GM21786 (cell line): Measurements from ENCODE around the gene ANGEL1.

Source experiments
- ATAC-seq: cut with Tn5 transposase; IDR thresholded peaks from one replicate; pipeline ENCODE4 v1.9.1; 2021; ENCODE audit not compliant: unreplicated experiment

ANGEL1 gene

GRCh38 chr14:76820700-76821099 is 8.0 kb upstream of the ANGEL1 start:
- ATAC-seq = no peak

DNA sequence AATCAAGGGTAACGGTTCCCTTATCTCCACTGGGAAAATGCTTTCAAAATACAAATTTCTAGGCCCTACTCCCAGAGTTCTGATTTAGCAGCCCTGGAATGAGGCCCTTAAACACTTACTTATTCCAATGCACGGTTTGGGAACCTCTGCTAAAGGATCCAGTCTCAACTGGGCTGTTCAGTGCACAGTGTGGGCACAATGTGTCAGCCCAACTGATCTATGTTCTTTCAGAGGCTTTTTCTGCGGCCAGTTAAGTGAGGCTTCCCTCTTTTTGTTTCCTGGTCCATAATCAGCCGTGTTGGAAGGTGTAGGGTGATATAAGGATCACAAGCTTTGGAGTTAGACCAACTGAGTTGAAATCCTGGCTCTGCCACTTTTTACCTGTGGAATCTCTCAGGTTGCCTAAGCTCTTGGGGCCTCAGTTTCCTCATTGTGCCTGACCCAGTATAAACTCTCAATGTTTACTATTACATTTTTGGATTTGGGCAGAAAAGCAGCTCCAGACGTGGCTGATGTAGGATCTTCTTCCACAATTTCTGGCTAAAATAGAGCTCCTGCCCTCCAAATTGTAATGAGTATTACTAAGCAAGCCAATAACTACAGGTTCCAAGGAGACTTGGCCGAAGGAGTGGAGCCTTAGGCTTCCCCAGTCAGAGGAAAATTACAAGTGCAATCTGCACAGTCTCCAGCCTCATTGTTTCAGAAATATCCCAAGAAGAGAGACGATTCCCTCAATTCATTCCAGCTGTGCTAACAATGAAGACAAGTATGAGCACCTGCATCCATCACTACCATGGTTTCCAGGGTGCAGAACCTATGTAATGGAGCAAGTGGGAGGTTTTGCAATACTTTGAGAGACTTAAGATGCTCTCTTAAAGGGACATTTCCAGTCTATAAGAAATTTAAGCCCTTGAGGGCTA is 2.3 kb upstream of the ANGEL1 start:
- ATAC-seq = no peak

DNA sequence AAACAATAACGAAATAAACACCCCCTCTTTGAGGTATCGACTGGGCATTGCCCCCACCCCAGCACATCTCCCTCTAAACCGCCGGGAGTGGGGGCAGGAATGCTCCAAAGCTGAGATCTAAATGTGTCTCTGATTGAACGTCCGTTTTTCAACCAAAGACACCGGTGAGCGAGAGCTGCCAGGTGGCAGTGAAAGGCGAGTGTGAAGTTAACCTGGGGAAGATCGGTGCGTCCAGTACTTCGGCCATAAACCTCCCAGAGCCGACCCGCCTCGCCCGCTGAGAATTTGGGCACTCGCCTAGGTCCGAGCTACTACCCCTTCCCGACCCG is 625 bp downstream of the ANGEL1 start:
- ATAC-seq = no peak

- ATAC-seq = no peak
Observed at GRCh38 chr14:76811561-76811960, 1.1 kb downstream of the ANGEL1 start.

DNA sequence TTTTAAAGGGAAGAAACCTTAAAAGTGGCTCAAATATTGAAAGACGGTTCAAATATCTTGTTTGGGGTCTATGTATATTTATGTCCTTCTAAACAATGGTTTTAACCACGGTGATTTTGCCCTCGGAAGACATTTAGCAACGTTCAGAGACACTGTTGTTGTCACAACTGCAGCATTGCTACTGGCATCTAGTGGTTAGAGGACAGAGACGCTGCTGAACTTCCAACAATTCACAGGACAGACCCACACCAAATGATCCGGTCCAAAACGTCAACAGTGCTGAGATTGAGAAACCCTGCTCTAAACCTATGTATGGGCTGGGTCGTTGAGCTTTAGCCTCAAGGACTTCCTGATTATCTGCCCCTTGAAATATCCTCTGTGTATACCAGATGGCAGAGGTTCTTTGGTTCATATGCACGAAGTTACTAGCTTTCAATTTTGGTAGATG is 1.7 kb downstream of the ANGEL1 start:
- peak; percentile 36 for ATAC-seq

DNA sequence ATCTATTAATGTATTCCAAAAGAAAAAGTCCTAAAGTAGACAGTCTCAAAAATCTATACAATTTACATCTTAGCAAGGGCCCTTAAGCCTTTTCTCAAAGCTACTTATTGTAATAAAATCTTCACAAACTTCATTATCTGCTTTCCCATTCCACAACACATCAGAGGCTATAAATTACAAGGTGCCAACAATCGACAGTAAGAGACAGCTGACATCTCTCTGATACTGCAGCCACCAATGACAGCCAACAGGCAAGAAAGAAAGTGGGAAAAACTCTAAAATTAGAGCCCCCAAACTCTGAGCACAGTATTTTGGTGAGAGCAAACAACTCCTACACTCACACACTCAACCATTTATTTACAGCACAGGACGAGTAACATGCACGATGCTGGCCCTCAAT is 2.2 kb downstream of the ANGEL1 start:
- ATAC-seq = no peak

DNA sequence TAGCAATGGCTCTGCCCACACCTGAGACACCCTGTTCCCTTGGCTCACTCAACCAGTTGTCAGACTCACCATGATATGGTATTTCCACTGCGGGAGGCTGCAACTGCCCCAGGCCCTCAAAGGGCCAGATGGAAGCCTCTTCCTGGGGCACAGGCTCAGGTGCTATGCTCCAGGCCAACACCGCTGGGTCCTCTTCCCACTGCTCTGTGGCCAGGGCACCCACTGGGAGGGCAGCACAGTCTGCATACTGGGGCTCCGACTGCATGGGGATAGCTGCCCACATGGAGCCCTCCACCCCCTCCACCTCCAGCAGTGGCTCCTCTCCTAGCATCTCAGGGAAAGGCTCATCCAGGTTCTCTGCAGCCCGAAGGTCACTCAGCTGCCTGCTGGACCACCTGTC is 3.7 kb downstream of the ANGEL1 start:
- ATAC-seq = no peak

DNA sequence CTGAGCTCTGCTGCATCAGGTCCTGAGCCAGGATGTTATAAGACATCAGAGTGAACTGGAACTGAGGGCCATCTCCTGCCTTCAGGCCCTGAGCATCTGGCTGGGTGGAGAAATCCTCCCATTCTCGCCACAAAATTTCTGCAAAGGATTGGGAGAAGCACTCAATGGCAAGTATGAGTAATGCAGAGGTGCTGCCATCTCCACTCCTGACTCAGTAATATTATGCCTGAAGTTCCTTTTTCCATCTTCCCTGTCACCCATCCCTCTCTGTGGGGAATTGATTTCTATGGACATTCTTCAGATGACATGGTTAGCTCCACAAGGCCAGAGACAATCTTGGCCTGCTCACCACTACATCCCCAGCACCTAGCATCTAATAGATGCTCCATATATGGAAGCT is 4.7 kb downstream of the ANGEL1 start:
- ATAC-seq = no peak

GRCh38 chr14:76806446-76806845 is 6.2 kb downstream of the ANGEL1 start:
- no peak for ATAC-seq

DNA sequence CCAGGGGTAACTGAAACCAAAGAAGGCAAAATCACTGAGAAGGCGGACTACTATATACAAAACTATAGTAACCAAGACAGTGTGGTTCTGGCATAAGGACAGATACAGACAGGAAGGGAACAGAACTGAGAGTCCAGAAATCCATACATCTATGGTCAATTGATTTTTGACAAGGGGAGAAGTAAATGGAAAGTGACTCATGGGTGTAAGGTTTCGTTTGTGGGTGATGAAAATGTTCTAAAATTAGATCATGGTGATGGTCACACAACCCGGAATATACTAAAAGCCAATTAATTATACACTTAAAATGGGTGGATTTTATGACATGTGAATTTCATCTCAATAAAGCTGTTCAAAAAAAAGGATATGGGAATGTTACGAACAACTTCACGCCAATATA is 18.7 kb downstream of the ANGEL1 start:
- no peak for ATAC-seq

- ATAC-seq = no peak
Observed at GRCh38 chr14:76793324-76793723, 19.4 kb downstream of the ANGEL1 start.

DNA sequence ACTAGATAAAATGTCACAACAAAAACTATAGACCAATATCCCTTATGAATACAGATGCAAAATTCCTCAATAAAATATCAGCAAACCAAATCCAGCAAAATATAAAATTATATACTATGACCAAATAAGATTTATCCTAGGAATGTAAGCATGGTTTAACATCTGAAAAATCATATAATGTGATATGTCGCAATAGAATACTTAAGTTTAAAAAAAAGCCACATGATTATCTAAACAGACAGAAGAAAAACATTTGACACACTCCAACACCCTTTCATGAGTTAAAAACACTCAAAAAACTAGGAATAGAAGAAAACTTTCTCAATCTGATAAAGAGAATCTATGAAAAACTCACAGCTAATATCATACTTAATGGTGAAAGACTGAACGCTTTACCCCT is 20.3 kb downstream of the ANGEL1 start:
- no peak for ATAC-seq

GRCh38 chr14:76786601-76787000 is 26.1 kb downstream of the ANGEL1 start:
- no peak for ATAC-seq

- ATAC-seq = peak; percentile 75
Observed at GRCh38 chr14:76784881-76785280, 27.8 kb downstream of the ANGEL1 start.

DNA sequence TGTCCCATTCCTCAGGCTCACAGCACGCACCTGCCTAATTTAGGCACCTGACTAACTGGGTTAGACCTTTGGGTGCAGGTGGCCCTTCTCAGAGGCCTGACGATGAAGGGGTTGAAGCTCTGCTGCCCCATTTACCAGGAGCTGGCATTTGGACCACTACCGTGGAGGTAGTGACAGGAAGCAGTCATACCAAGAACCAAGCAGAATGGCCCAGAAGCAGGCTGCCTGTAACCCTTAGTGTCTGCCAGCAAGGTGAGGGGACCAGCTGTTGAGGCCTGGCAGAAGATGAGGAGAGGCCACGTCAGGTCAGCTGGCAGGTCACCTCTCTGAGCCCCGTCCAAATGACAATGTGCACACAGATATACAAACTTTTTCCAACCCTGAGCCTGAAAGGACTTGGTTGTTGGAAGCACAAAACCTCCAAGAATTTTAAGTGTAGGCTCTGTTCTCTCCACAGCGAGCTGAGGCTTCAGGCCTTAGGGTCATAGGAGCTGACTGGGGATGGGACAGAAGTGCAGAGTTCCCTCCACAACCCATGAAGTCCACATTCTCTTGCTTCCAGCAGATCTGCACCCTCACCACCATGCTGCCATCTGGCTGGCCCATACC is 28.3 kb downstream of the ANGEL1 start:
- no peak for ATAC-seq

DNA sequence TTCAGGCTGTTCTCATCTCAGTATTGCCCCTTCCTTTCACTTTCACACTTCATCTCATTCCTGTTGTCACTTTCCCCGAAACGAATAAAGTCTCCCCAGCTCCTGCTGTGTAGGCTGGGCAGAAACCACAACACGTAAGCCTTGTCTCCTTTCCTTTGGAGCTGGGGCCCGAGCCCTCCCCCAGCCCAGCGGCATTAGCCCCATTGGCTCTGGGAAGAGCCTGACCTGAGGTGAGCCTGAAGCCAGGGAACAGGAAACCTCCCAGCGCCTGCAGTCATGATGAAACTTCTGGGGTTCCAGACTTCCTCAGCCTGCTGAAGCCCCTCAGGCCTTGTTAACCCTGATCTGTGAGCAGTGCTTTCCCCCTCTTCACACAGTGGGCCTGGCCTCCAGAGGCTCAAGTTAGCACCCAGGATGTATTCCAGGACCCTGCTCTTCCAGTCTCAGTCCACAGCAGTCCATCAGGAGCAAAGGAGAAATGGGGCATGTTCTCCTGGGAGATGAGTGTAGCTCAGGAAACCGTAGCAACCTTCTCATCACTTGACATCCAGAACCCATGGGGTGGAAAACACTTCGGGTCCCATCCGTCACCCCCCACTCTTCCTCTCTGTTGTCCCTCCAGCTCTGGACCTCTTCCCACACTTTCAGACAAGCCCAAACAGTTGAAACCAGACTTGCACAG is 29.7 kb downstream of the ANGEL1 start:
- no peak for ATAC-seq

DNA sequence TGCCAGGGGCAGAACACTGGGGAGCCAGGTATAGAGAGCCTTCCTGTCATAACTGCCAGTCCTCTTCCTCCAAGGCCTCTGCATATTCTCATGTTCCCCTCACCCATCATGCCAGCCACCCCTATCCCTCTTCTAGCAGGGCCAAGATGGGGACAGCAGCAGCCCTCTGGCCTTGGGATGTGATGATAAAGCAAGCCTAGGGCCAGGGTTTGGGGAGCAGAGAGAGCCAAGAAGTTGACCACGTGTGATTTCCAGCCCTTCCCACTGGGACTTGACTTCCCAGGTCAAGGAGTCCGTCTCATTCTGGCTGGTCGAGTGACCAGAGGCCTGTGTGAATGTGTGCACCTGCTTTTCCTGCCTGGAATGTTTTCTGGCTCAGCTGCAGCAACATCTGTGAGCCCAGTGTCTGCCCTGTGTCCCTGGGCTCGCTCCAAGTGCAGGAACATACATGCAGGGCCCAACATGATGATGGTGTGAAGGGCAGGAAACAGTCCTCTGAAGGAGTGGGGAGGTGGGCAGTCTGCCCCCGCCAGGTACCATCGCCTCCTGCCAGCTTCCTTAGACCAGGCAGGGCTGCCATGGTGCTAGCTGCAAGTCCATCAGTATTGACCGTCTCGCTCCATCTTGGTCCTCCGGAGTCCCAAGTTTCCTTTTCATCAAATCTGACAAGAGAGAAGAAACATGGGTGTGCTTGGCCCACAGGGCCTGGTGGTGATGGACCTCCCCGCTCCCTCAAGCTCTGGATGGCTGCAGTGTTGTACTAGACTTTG is 30.4 kb downstream of the ANGEL1 start:
- ATAC-seq = no peak

- ATAC-seq = no peak
Observed at GRCh38 chr14:76781648-76782051, 31.0 kb downstream of the ANGEL1 start.

- no peak for ATAC-seq
Observed at GRCh38 chr14:76780875-76781647, 31.6 kb downstream of the ANGEL1 start.

GRCh38 chr14:76780360-76780759 is 32.3 kb downstream of the ANGEL1 start:
- ATAC-seq = no peak

- no peak for ATAC-seq
Observed at GRCh38 chr14:76780058-76780345, 32.7 kb downstream of the ANGEL1 start.
